K562 (cell line): Measurements from ENCODE around the gene AMH. TPM values are rescaled to one million over a fixed set of nuclear protein-coding genes. Genes with fewer than 3 reads are reported as not detected.

ENCODE experiments used
- BDP1 ChIP-seq: IDR thresholded peaks from 3 replicates; pipeline ENCODE4 v1.6.1; 2011; ENCODE audit not compliant: insufficient read length, insufficient read depth
- BRD9 ChIP-seq: fragments of 450-650 bp; IDR thresholded peaks from 2 replicates; pipeline ENCODE4 v1.6.1; 2018; ENCODE audit warnings: low read depth; ENCODE audit not compliant: partially characterized antibody
- CHD7 ChIP-seq: fragments of 200-600 bp; sonication (generic); IDR thresholded peaks from one replicate; pipeline ENCODE4 v1.6.1; 2012; ENCODE audit warnings: mild to moderate bottlenecking, low read depth, low read length, inconsistent platforms
- CXXC5 ChIP-seq: fragments of 250-450 bp; sonication (Bioruptor Pico); IDR thresholded peaks from 2 replicates; pipeline ENCODE4 v1.8.0; 2022; ENCODE audit warnings: inconsistent platforms, mild to moderate bottlenecking, moderate library complexity
- HCFC1 ChIP-seq: IDR thresholded peaks from 2 replicates; pipeline ENCODE4 v1.6.1; 2012; ENCODE audit warnings: low read depth, low read length, improper control_type of control experiment
- HNRNPLL ChIP-seq: fragments of 200-400 bp; formaldehyde crosslinking; IDR thresholded peaks from 2 replicates; pipeline ENCODE4 v1.6.1; 2017; ENCODE audit warnings: low read length, low read depth, mild to moderate bottlenecking; ENCODE audit not compliant: poor library complexity, severe bottlenecking
- ILF3 ChIP-seq: fragments of 450-650 bp; IDR thresholded peaks from 2 replicates; pipeline ENCODE4 v1.6.1; 2018; ENCODE audit warnings: antibody characterized with exemption, mild to moderate bottlenecking, moderate library complexity, borderline replicate concordance
- MCM2 ChIP-seq: fragments of 450-650 bp; IDR thresholded peaks from 2 replicates; pipeline ENCODE4 v1.6.1; 2017; ENCODE audit warnings: low read depth, mild to moderate bottlenecking
- NCOA1 ChIP-seq: fragments of 450-650 bp; IDR thresholded peaks from 2 replicates; pipeline ENCODE4 v1.6.1; 2016; ENCODE audit warnings: low read depth
- RBFOX2 ChIP-seq: fragments of 200-400 bp; formaldehyde crosslinking; IDR thresholded peaks from 2 replicates; pipeline ENCODE4 v1.6.1; 2017; ENCODE audit warnings: low read depth, mild to moderate bottlenecking, low read length, moderate library complexity
- TRIM28 ChIP-seq: fragments of 450-650 bp; IDR thresholded peaks from 2 replicates; pipeline ENCODE4 v1.6.1; 2017
- ZBTB12 ChIP-seq: fragments of 250-450 bp; sonication (Bioruptor Pico); IDR thresholded peaks from 2 replicates; pipeline ENCODE4 v1.4.0; 2020
- ZEB2 ChIP-seq: fragments of 450-650 bp; IDR thresholded peaks from 2 replicates; pipeline ENCODE4 v1.6.1; 2016
- ZNF583 ChIP-seq: fragments of 250-450 bp; sonication (Bioruptor Pico); IDR thresholded peaks from 2 replicates; pipeline ENCODE4 v1.4.0; 2020
- ZNF707 ChIP-seq: fragments of 250-450 bp; sonication (Bioruptor Pico); conservative IDR thresholded peaks from 2 replicates; pipeline ENCODE4 v1.8.0; 2022; ENCODE audit warnings: inconsistent platforms, mild to moderate bottlenecking, moderate library complexity
- polyA plus RNA-seq, 8 experiments: library from polyadenylated mRNA; depleted of rRNA in 4 of 8; stranded (reverse) in 5 of 8; unstranded in 3 of 8; fragments of >200 nt; fragmentation: Nextera tagmentation in 2 of 8; fragmentation: Illumina TruSeq in 1 of 8; extraction: Ambion mirVana in 2 of 8; extraction: Trizol in 1 of 8; gene quantifications; 2 replicates each; pipeline versions ENCODE4 v1.2.1 to v1.2.3, GENCODE V29; 2011 to 2014; ENCODE audit warnings: inconsistent platforms in 1 of 8, missing spikeins in 1 of 8
- total RNA-seq, 7 experiments: library from RNA; depleted of rRNA in 6 of 7; stranded (reverse); fragments of >200 nt in 6 of 7; fragmentation: Illumina TruSeq in 2 of 7; extraction: Trizol in 2 of 7; gene quantifications; 2 replicates each; pipeline versions ENCODE4 v1.2.1 to v1.2.3, GENCODE V29; 2011 to 2021; ENCODE audit warnings: low replicate concordance in 1 of 7

The AMH gene
- total and polyA plus RNA-seq, 9 of the 15 experiments (the other 6 are each of a cell fraction or from before 2014, with no cell fraction given): 0.29 to 27.4 (median 2.6) TPM; not detected in 2

DNA sequence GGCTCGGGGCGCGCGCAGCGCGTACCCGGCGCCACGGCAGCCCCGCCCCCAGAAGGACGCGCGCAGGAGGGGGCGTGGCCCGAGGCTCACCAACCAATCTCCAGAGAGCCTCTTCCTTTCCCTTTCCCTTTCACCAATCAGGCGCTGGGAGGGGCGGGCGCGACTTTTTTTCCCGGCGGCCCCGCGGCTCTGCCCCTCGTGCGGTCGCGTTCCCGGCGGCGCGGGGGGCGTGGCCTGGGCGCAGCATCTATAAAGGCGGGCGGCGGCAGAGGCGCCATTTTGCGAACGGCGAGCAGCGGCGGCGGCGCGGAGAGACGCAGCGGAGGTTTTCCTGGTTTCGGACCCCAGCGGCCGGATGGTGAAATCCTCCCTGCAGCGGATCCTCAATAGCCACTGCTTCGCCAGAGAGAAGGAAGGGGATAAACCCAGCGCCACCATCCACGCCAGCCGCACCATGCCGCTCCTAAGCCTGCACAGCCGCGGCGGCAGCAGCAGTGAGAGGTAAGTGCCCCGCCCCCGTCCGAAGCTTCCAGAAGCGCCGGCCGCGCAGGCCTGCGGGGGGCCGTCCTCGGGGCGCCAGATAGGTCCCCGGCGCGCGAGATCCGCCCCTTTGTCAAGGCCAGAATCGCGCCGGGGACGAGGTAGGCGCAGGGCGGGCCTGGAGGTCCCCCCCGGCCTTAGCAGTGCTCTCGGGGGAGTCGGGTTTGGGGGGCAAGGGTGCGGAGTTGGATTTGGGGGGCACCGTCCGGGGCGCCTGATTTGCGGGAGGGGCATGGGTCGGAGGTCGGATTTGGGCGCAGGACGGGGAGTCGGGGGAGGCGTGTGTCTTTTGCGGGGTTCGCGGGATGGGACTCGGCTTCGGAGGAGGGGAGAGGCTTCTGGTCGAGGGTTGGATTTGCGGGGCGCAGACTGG is 20.4 kb downstream of the AMH start (continued):
- TF ChIP-seq HCFC1 (peak; percentile 62), HNRNPLL (peak; percentile 83), CHD7 (no peak), NCOA1 (no peak), ILF3 (no peak; the same call in 1 of the 2 replicates), ZNF707 (no peak), BDP1 (no peak), BRD9 (peak; percentile 61), TRIM28 (no peak), ZEB2 (no peak), RBFOX2 (peak; percentile 100), MCM2 (no peak), ZBTB12 (CRISPR knock-in tag) (no peak), ZNF583 (CRISPR knock-in tag) (no peak), CXXC5 (CRISPR knock-in tag) (peak; percentile 95)
